Measurements from ENCODE around the gene CRAMP1. TPM values are rescaled to one million over a fixed set of nuclear protein-coding genes. Genes with fewer than 3 reads are reported as not detected.
A peak's percentile ranks its signal among the peaks of the same experiment; 100 is the strongest.

The CRAMP1 gene
- total RNA-seq, 1 donor from 2014 or later = 12.3 TPM

- no peak for TF ChIP-seq CTCF (IDR thresholded peaks at IDR 0.05; ENCODE audit: borderline replicate concordance)
- no peak for DNase-seq
- intact Hi-C loops (cut with micrococcal nuclease) = no loop called here
- no peaks in the 10 kb centered on the region for H3K27me3 ChIP-seq (ENCODE audit: low read depth)
- H3K4me1 ChIP-seq = peaks cover 23% of the 10 kb centered on the region
- H3K36me3 ChIP-seq = peaks cover 55% of the 10 kb centered on the region
- no peak overlapping the region for H3K4me3 ChIP-seq
- no peaks in the 10 kb centered on the region for H3K9me3 ChIP-seq (replicated peaks)
- H3K27ac ChIP-seq (replicated peaks) = no peak overlapping the region
Measured at GRCh38 chr16:1674751-1675664, 62.8 kb downstream of the CRAMP1 start.

- peaks cover 40% of the 10 kb centered on the region for H3K36me3 ChIP-seq
- intact Hi-C loops (cut with micrococcal nuclease) = no loop called here
- no peak overlapping the region for H3K4me3 ChIP-seq
- peaks cover 24% of the 10 kb centered on the region for H3K4me1 ChIP-seq
- no peaks in the 10 kb centered on the region for H3K27me3 ChIP-seq (ENCODE audit: low read depth)
- no peaks in the 10 kb centered on the region for H3K9me3 ChIP-seq (replicated peaks)
- DNase-seq = no peak
- no peak overlapping the region for H3K27ac ChIP-seq (replicated peaks)
- TF ChIP-seq CTCF (IDR thresholded peaks at IDR 0.05; ENCODE audit: borderline replicate concordance) = no peak
Measured at GRCh38 chr16:1676661-1677060, 64.5 kb downstream of the CRAMP1 start.

- Histone ChIP-seq H3K27ac (replicated peaks) (peak overlapping the region; percentile 88), H3K27me3 (ENCODE audit: low read depth) (no peaks in the 10 kb centered on the region), H3K4me1 (peaks cover 24% of the 10 kb centered on the region), H3K36me3 (peaks cover 33% of the 10 kb centered on the region), H3K4me3 (peak overlapping the region; percentile 93), H3K9me3 (replicated peaks) (no peaks in the 10 kb centered on the region)
- TF ChIP-seq CTCF (IDR thresholded peaks at IDR 0.05; ENCODE audit: borderline replicate concordance) = no peak
- intact Hi-C loops (cut with micrococcal nuclease) = no loop called here
- DNase-seq = no peak
Measured at GRCh38 chr16:1677339-1677738, 65.2 kb downstream of the CRAMP1 start.

GRCh38 chr16:1677942-1678499 lies 65.9 kb downstream of the CRAMP1 start, which contains the start of gene JPT2:
JPT2 (plus strand) TSS chr16:1678279; CDS start chr16:1678313, 34 bp downstream.
- no peaks in the 10 kb centered on the region for H3K9me3 ChIP-seq (replicated peaks)
- intact Hi-C loops (cut with micrococcal nuclease) = no loop called here
- TF ChIP-seq CTCF (IDR thresholded peaks at IDR 0.05; ENCODE audit: borderline replicate concordance) = no peak
- H3K27ac ChIP-seq (replicated peaks) = peak within 1 kb of the TSS; percentile 88
- H3K4me1 ChIP-seq = peaks cover 24% of the 10 kb centered on the region
- H3K36me3 ChIP-seq = peaks cover 27% of the 10 kb centered on the region
- no peaks in the 10 kb centered on the region for H3K27me3 ChIP-seq (ENCODE audit: low read depth)
- DNase-seq = peak; percentile 99
- H3K4me3 ChIP-seq = peak within 1 kb of the TSS; percentile 93

- TF ChIP-seq CTCF (IDR thresholded peaks at IDR 0.05; ENCODE audit: borderline replicate concordance) = no peak
- intact Hi-C loops (cut with micrococcal nuclease) = no loop called here
- DNase-seq = no peak
- H3K27me3 ChIP-seq (ENCODE audit: low read depth) = no peaks in the 10 kb centered on the region
- peaks cover 24% of the 10 kb centered on the region for H3K4me1 ChIP-seq
- H3K36me3 ChIP-seq = peaks cover 29% of the 10 kb centered on the region
- no peaks in the 10 kb centered on the region for H3K9me3 ChIP-seq (replicated peaks)
- H3K4me3 ChIP-seq = peak overlapping the region; percentile 93
- H3K27ac ChIP-seq (replicated peaks) = peak overlapping the region; percentile 88
Measured at GRCh38 chr16:1678500-1679098, 66.4 kb downstream of the CRAMP1 start.
